RPMI7951 (cell line): ENCODE data around the gene FOXD4L6. TPM values are rescaled to one million over a fixed set of nuclear protein-coding genes. Genes with fewer than 3 reads are reported as not detected.
"Not testable (repeated sequence)": the region's sequence is repeated elsewhere in the genome, so short reads cannot be mapped to it uniquely, and the experiment has no call there.

ENCODE experiments used
- DNase-seq: peaks from one replicate; pipeline ENCODE4 v3.0.0-alpha.2; 2012; ENCODE audit warnings: low read depth
- total RNA-seq: library from RNA; depleted of rRNA; stranded (reverse); fragments of >200 nt; shearing (Covaris generic); gene quantifications from 2 replicates; pipeline ENCODE4 v1.2.3, GENCODE V29; 2014; rRNA removed

FOXD4L6 gene
- not detected in 2 replicates for total RNA-seq

- DNase-seq, result not testable (repeated sequence)
Observed at GRCh38 chr9:41128581-41128980, at the start of gene FOXD4L6. TSS of gene FOXD4L6 (minus strand) at chr9:41128681. CDS start at chr9:41128383, 298 bp downstream.

GRCh38 chr9:41174994-41175393, 46.5 kb upstream of the FOXD4L6 start:
- not testable (repeated sequence) for DNase-seq

GRCh38 chr9:41150116-41150515, 21.6 kb upstream of the FOXD4L6 start:
- not testable (repeated sequence) for DNase-seq

- not testable (repeated sequence) for DNase-seq
Observed at GRCh38 chr9:41141878-41142277, 13.4 kb upstream of the FOXD4L6 start.

- DNase-seq, result not testable (repeated sequence)
Observed at GRCh38 chr9:41126746-41127446, 1.6 kb downstream of the FOXD4L6 start.

- DNase-seq, result not testable (repeated sequence)
Observed at GRCh38 chr9:41125936-41126335, 2.5 kb downstream of the FOXD4L6 start.

- DNase-seq, result not testable (repeated sequence)
Observed at GRCh38 chr9:41125109-41125658, 3.3 kb downstream of the FOXD4L6 start.

GRCh38 chr9:41124250-41125108, 4.0 kb downstream of the FOXD4L6 start:
- DNase-seq, result not testable (repeated sequence)

- DNase-seq, result not testable (repeated sequence)
Observed at GRCh38 chr9:41123812-41124211, 4.7 kb downstream of the FOXD4L6 start.

GRCh38 chr9:41123396-41123795, 5.1 kb downstream of the FOXD4L6 start:
- DNase-seq, result not testable (repeated sequence)

- DNase-seq, result not testable (repeated sequence)
Observed at GRCh38 chr9:41120696-41121095, 7.8 kb downstream of the FOXD4L6 start.

- DNase-seq, result not testable (repeated sequence)
Observed at GRCh38 chr9:41119719-41120118, 8.8 kb downstream of the FOXD4L6 start.

GRCh38 chr9:41119311-41119710, 9.2 kb downstream of the FOXD4L6 start:
- not testable (repeated sequence) for DNase-seq

- DNase-seq, result not testable (repeated sequence)
Observed at GRCh38 chr9:41113348-41113747, 15.1 kb downstream of the FOXD4L6 start.

GRCh38 chr9:41111414-41111813, 17.1 kb downstream of the FOXD4L6 start:
- not testable (repeated sequence) for DNase-seq

GRCh38 chr9:41110913-41111312, 17.6 kb downstream of the FOXD4L6 start:
- DNase-seq, result not testable (repeated sequence)

- DNase-seq, result not testable (repeated sequence)
Observed at GRCh38 chr9:41109253-41109652, 19.2 kb downstream of the FOXD4L6 start.

GRCh38 chr9:41108816-41109215, 19.7 kb downstream of the FOXD4L6 start:
- not testable (repeated sequence) for DNase-seq

- not testable (repeated sequence) for DNase-seq
Observed at GRCh38 chr9:41106472-41107116, 21.9 kb downstream of the FOXD4L6 start.

GRCh38 chr9:41105557-41106253, 22.8 kb downstream of the FOXD4L6 start:
- DNase-seq, result not testable (repeated sequence)

- not testable (repeated sequence) for DNase-seq
Observed at GRCh38 chr9:41104542-41104941, 23.9 kb downstream of the FOXD4L6 start.
